Activated T-helper 2 cell treated with anti-CD3 and anti-CD28 coated beads, Interferon-gamma antibody, Interleukin-2, Interleukin-4, amounts not matched to agents 10 μg/mL and 5 μg/mL and 100 μg/mL, durations not matched to agents 14 hours and 24 hours and 36 hours (primary cell): ENCODE data around the gene TGIF1. TPM values are rescaled to one million over a fixed set of nuclear protein-coding genes. Genes with fewer than 3 reads are reported as not detected.

Source experiments
- DNase-seq: peaks from one replicate; pipeline ENCODE4 v3.0.0; 2021; ENCODE audit warnings: low spot score
- H3K27ac Mint-ChIP-seq: one replicate; pipeline ENCODE4 v1.8.0; 2021; ENCODE audit warnings: mixed read lengths
- H3K27me3 Mint-ChIP-seq: one replicate; pipeline ENCODE4 v1.8.0; 2021; ENCODE audit warnings: low read depth, mixed read lengths
- H3K36me3 Mint-ChIP-seq: one replicate; pipeline ENCODE4 v1.8.0; 2021; ENCODE audit warnings: low read depth, mixed read lengths
- H3K4me1 Mint-ChIP-seq: one replicate; pipeline ENCODE4 v1.8.0; 2021; ENCODE audit warnings: low read depth, mixed read lengths
- H3K4me3 Mint-ChIP-seq: one replicate; pipeline ENCODE4 v1.8.0; 2021; ENCODE audit warnings: low read depth, mild to moderate bottlenecking, moderate library complexity, mixed read lengths
- H3K9me3 Mint-ChIP-seq: one replicate; pipeline ENCODE4 v1.8.0; 2021; ENCODE audit warnings: mixed read lengths
- intact Hi-C: fragments of 100-400 bp; cut with micrococcal nuclease; formaldehyde crosslinking; loops from one replicate; pipeline ENCODE4 v1.15.1; 2023
- total RNA-seq: library from RNA; stranded (reverse); gene quantifications from 2 replicates; pipeline ENCODE4 v1.2.3, GENCODE V29; 2022

TGIF1 gene
- total RNA-seq, 1 donor from 2014 or later = 53.5 TPM

- peaks cover 13% of the 10 kb centered on the region for H3K4me1 Mint-ChIP-seq
- no peak overlapping the region for H3K27ac Mint-ChIP-seq
- H3K36me3 Mint-ChIP-seq = no peaks in the 10 kb centered on the region
- intact Hi-C loops = no loop called here
- H3K27me3 Mint-ChIP-seq = peaks cover 3% of the 10 kb centered on the region
- DNase-seq = no peak
- no peak overlapping the region for H3K4me3 Mint-ChIP-seq
- H3K9me3 Mint-ChIP-seq = no peaks in the 10 kb centered on the region
These were observed 34.9 kb upstream of the TGIF1 start for GRCh38 chr18:3415110-3415509.

- Mint-ChIP-seq H3K9me3 (no peaks in the 10 kb centered on the region), H3K36me3 (no peaks in the 10 kb centered on the region)
These were observed 31.9 kb upstream of the TGIF1 start for GRCh38 chr18:3418083-3418482.

GRCh38 chr18:3420919-3421279 is 29.1 kb upstream of the TGIF1 start:
- H3K36me3 Mint-ChIP-seq = no peaks in the 10 kb centered on the region
- H3K4me1 Mint-ChIP-seq = no peaks in the 10 kb centered on the region
- no peak overlapping the region for H3K4me3 Mint-ChIP-seq
- no peak for DNase-seq
- H3K27ac Mint-ChIP-seq = no peak overlapping the region
- no peaks in the 10 kb centered on the region for H3K9me3 Mint-ChIP-seq
- H3K27me3 Mint-ChIP-seq = no peaks in the 10 kb centered on the region
- intact Hi-C loops = no loop called here

More at GRCh38 chr18:3418083-3418482, 31.9 kb upstream of the TGIF1 start:
- H3K27me3 Mint-ChIP-seq = no peaks in the 10 kb centered on the region
- H3K27ac Mint-ChIP-seq = no peak overlapping the region
- intact Hi-C loops = no loop called here
- DNase-seq = no peak
- no peak overlapping the region for H3K4me3 Mint-ChIP-seq
- no peaks in the 10 kb centered on the region for H3K4me1 Mint-ChIP-seq

- no peak overlapping the region for H3K27ac Mint-ChIP-seq
- H3K36me3 Mint-ChIP-seq = no peaks in the 10 kb centered on the region
- no peaks in the 10 kb centered on the region for H3K27me3 Mint-ChIP-seq
- no peaks in the 10 kb centered on the region for H3K4me1 Mint-ChIP-seq
- H3K9me3 Mint-ChIP-seq = no peaks in the 10 kb centered on the region
- no peak for DNase-seq
- intact Hi-C loops = no loop called here
- no peak overlapping the region for H3K4me3 Mint-ChIP-seq
These were observed 27.1 kb upstream of the TGIF1 start for GRCh38 chr18:3422905-3423304.

GRCh38 chr18:3424280-3424890 is 25.6 kb upstream of the TGIF1 start:
- no peak overlapping the region for H3K4me3 Mint-ChIP-seq
- no peak for DNase-seq
- H3K36me3 Mint-ChIP-seq = no peaks in the 10 kb centered on the region
- H3K27ac Mint-ChIP-seq = no peak overlapping the region
- no peaks in the 10 kb centered on the region for H3K4me1 Mint-ChIP-seq
- intact Hi-C loops = no loop called here
- no peaks in the 10 kb centered on the region for H3K9me3 Mint-ChIP-seq
- peaks cover under 1% of the 10 kb centered on the region for H3K27me3 Mint-ChIP-seq

- Mint-ChIP-seq H3K9me3 (no peaks in the 10 kb centered on the region), H3K36me3 (no peaks in the 10 kb centered on the region), H3K27me3 (peaks cover 1% of the 10 kb centered on the region), H3K4me1 (no peaks in the 10 kb centered on the region), H3K27ac (no peak overlapping the region), H3K4me3 (no peak overlapping the region)
- intact Hi-C loops = no loop called here
- no peak for DNase-seq
These were observed 24.9 kb upstream of the TGIF1 start for GRCh38 chr18:3425030-3425429.

GRCh38 chr18:3425446-3425845 is 24.5 kb upstream of the TGIF1 start:
- Mint-ChIP-seq H3K27me3 (peaks cover 1% of the 10 kb centered on the region), H3K4me3 (no peak overlapping the region), H3K27ac (no peak overlapping the region)

GRCh38 chr18:3426074-3426473 is 23.9 kb upstream of the TGIF1 start:
- no peak for DNase-seq
- H3K4me1 Mint-ChIP-seq = no peaks in the 10 kb centered on the region
- no peaks in the 10 kb centered on the region for H3K36me3 Mint-ChIP-seq
- H3K9me3 Mint-ChIP-seq = no peaks in the 10 kb centered on the region
- peaks cover 1% of the 10 kb centered on the region for H3K27me3 Mint-ChIP-seq
- H3K27ac Mint-ChIP-seq = no peak overlapping the region
- intact Hi-C loops = no loop called here
- no peak overlapping the region for H3K4me3 Mint-ChIP-seq

More at GRCh38 chr18:3425446-3425845, 24.5 kb upstream of the TGIF1 start:
- no peaks in the 10 kb centered on the region for H3K4me1 Mint-ChIP-seq
- intact Hi-C loops = no loop called here
- DNase-seq = no peak
- no peaks in the 10 kb centered on the region for H3K9me3 Mint-ChIP-seq
- no peaks in the 10 kb centered on the region for H3K36me3 Mint-ChIP-seq

GRCh38 chr18:3427944-3428343 is 22.0 kb upstream of the TGIF1 start:
- Mint-ChIP-seq H3K36me3 (no peaks in the 10 kb centered on the region), H3K4me3 (no peak overlapping the region), H3K9me3 (no peaks in the 10 kb centered on the region), H3K27me3 (peaks cover 1% of the 10 kb centered on the region), H3K4me1 (no peaks in the 10 kb centered on the region), H3K27ac (no peak overlapping the region)
- no peak for DNase-seq
- intact Hi-C loops = no loop called here

- H3K27ac Mint-ChIP-seq = no peak overlapping the region
- H3K27me3 Mint-ChIP-seq = peaks cover 1% of the 10 kb centered on the region
- no peaks in the 10 kb centered on the region for H3K36me3 Mint-ChIP-seq
- no peaks in the 10 kb centered on the region for H3K4me1 Mint-ChIP-seq
- no peak overlapping the region for H3K4me3 Mint-ChIP-seq
- intact Hi-C loops = no loop called here
- no peak for DNase-seq
- no peaks in the 10 kb centered on the region for H3K9me3 Mint-ChIP-seq
These were observed 20.9 kb upstream of the TGIF1 start for GRCh38 chr18:3429121-3429520.

- Mint-ChIP-seq H3K27me3 (peaks cover 5% of the 10 kb centered on the region), H3K4me3 (no peak overlapping the region), H3K4me1 (no peaks in the 10 kb centered on the region), H3K9me3 (no peaks in the 10 kb centered on the region), H3K27ac (no peak overlapping the region), H3K36me3 (no peaks in the 10 kb centered on the region)
- intact Hi-C loops = no loop called here
- no peak for DNase-seq
These were observed 15.3 kb upstream of the TGIF1 start for GRCh38 chr18:3434685-3435084.

- intact Hi-C loops = no loop called here
- Mint-ChIP-seq H3K4me3 (no peak overlapping the region), H3K36me3 (no peaks in the 10 kb centered on the region), H3K27ac (no peak overlapping the region), H3K27me3 (peaks cover 23% of the 10 kb centered on the region), H3K4me1 (peaks cover 7% of the 10 kb centered on the region), H3K9me3 (no peaks in the 10 kb centered on the region)
- no peak for DNase-seq
These were observed 9.6 kb upstream of the TGIF1 start for GRCh38 chr18:3440341-3440740.

- DNase-seq = no peak
- peaks cover 23% of the 10 kb centered on the region for H3K27me3 Mint-ChIP-seq
- intact Hi-C loops = no loop called here
- H3K27ac Mint-ChIP-seq = no peak overlapping the region
- no peaks in the 10 kb centered on the region for H3K9me3 Mint-ChIP-seq
- H3K4me3 Mint-ChIP-seq = no peak overlapping the region
- H3K36me3 Mint-ChIP-seq = no peaks in the 10 kb centered on the region
- H3K4me1 Mint-ChIP-seq = peaks cover 11% of the 10 kb centered on the region
These were observed 8.7 kb upstream of the TGIF1 start for GRCh38 chr18:3441290-3441689.

- no peaks in the 10 kb centered on the region for H3K36me3 Mint-ChIP-seq
- no peak for DNase-seq
- peaks cover 19% of the 10 kb centered on the region for H3K4me1 Mint-ChIP-seq
- peaks cover 23% of the 10 kb centered on the region for H3K27me3 Mint-ChIP-seq
- no peak overlapping the region for H3K4me3 Mint-ChIP-seq
- intact Hi-C loops = no loop called here
- H3K27ac Mint-ChIP-seq = no peak overlapping the region
- H3K9me3 Mint-ChIP-seq = no peaks in the 10 kb centered on the region
These were observed 7.1 kb upstream of the TGIF1 start for GRCh38 chr18:3442919-3443318.
